SK-N-DZ (cell line): Measurements from ENCODE around the gene PSMG3.
A peak's percentile ranks its signal among the peaks of the same experiment; 100 is the strongest.

Source experiments
- DNase-seq: peaks from one replicate; pipeline ENCODE4 v3.0.0-alpha.2; 2015; ENCODE audit warnings: low spot score

Gene PSMG3

DNA sequence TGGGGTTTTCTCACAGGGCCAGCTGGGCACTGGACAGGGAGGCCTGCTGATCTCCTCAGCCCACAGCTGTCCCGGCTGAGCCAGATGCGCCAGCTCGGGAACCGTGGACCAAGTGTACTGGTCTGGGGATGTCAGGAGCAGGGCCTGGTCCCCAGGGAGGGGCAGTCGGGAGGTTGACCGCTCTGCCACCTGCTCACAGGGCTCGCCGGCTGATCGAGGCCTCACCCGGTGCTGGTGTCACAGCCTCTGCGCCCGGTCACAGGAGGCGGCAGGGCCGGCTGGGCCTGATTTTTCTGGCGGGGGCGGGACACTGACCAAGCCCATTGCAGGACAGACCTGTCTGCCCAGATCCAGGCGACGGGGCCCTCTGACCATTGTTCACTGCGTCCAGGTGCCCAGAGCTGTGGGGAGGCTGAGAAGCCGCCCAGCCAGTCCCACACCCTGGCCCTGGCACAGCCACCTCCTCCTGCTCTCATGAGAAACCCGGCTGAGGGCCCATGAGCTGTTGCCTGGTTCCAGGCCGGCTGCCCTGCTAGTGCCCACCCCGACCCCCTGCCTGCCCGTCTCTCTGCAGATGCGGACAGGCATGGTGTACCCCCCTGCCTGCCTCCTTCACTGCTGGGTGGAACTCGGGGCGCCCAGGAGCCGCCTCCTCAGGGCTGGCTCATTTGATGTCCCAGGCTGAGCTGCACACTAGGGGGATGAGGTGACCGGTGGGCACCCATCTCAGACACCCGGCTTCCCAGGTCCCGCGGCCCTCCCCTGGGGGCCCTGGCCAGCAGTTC lies 10.8 kb downstream of the PSMG3 start:
- no peak for DNase-seq

DNA sequence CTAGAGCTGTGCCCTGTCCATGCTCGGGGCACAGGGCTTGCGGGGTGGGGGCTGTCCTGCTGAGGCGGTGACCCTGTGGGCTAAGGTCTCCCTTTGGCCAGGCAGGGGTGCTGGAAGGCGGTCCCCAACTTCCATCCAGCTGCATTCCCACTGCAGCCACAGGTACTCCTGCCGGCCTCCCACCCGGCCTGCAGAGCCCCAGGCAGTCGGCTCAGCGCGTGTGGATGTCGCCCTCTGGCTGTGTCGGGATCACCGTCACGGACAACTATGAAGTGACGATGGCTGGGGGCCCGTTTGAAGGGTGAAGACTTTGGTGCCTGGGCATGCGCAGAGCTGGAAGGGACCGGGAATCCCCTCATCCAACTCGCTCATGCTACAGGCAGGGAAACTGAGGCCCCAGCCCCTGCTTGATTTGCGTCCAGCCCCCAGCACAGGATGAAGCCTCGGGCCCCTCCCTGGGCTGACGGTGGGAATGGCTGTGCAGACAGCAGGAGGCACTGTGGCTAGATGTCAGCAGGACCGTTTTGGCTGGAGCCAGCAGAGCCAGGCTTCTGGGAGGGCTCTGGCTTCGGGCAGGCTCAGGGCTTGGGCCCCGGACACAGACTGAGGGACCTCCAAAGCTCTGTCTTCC lies 11.5 kb downstream of the PSMG3 start:
- peak; percentile 68 for DNase-seq

DNA sequence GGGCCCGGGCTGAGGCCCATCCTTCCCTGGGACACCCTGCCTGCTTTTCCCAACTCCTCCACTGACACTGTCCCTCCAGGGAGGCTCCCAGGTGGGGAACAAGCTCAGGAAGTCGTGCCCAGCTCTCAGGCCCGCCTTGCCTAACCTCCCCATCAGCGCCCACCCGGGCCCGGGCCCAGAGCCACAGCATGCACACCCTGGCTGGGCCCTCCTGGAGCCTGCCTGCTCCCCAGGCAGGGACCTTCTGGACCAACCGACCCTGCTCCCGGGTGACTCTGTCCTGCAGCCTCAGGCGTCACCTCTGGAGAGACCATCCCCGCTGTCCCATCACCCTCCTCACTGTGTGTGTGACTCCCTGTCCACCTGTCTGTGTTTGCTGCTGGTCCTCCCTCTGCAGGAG lies 12.1 kb downstream of the PSMG3 start:
- no peak for DNase-seq

DNA sequence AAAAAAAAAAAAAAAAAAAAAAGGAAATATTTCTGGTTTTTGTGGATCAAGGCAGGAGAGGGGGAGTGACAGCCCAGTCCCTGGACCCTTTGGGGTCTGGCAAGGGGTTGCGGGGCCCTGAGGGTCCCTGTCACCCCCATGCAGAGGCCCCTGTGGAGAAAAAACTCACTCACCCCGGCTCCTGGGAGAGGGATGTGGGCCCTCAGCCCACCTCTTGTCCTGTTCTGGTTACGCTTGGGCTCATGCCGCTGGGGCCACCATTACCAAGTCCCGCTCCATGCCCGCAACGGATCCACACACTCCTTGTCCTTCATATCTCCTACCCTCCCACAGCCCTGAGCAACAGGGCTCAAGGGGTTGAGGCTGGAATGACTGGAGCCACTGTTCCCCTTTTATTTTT lies 12.8 kb downstream of the PSMG3 start:
- no peak for DNase-seq

DNA sequence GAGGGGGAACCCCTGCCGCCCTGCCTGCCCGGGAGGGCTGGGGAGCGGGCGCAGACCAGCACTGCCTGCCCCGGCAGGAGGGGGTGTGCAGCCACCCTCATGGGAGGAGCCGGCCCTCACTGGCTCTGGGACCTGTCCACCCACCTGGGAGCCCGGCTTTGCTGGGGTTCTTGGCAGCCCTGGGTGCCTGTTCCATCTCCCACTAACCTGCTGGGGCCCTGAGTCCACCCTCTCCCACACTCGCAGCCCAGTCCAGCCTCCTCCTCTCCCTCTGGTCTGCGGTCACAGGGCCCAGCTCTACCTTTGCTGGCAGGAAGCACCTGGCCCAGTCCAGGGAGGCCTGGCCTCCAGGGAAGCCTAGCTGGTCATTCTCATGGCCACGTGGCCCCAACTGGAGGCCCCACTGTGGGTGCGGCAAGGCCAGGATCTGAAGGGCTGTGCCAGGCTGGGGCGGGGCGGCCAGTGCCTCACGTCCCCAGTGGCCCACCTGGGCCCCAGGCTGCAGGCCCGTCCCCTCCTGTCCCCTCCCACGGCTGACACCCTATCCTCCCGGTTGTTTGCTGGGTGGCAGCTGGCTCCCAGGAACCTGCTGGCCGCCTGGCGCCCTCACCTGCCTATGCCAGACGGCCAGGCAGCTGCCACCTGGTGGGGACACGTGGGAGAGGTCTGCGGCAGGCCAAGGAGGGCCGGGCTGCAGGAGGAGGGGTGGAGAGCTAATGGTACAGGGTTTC lies 13.9 kb downstream of the PSMG3 start, which contains the start of gene TMEM184A:
Gene TMEM184A (minus strand): TSS at position 393 of the 731 bp plus-strand sequence. CDS start 721 bp downstream, outside the sequence.
- peak; percentile 66 for DNase-seq

DNA sequence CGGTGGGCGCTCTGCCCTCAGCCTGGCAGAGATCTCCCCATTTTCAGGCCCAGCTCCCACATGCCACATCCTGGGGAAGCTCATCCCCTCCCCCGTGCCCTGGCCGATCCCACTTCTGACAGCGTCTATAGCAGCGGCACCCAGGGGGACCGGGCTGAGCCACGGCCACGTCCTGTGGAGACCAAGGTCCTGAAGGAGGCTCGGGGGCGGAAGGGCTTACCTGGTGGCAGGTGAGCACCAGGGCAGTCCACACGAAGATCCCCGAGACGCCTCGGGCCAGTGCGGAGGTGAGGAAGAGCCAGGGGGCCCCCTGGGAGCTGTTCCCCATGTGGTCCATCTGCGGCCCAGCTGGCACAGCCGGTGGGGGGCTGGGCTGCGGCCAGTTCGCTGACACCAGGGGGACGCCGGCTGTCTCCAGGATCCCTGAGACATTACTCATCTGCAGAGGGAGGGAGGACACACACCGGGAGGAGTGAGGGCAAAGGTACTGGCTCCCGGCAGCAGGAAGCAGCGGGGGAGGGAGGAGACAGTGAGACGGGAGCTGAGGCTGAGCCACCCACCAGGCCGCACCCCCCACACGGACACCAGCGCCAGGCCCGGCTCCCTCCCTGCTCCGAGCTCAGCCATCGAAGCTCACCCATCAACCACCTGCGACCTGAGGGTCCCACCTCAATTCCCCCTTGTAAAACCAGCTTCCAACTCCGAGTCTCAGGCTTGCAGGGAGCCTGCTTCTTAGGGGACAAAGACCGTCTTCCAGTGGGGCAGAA lies 14.6 kb downstream of the PSMG3 start:
- no peak for DNase-seq

DNA sequence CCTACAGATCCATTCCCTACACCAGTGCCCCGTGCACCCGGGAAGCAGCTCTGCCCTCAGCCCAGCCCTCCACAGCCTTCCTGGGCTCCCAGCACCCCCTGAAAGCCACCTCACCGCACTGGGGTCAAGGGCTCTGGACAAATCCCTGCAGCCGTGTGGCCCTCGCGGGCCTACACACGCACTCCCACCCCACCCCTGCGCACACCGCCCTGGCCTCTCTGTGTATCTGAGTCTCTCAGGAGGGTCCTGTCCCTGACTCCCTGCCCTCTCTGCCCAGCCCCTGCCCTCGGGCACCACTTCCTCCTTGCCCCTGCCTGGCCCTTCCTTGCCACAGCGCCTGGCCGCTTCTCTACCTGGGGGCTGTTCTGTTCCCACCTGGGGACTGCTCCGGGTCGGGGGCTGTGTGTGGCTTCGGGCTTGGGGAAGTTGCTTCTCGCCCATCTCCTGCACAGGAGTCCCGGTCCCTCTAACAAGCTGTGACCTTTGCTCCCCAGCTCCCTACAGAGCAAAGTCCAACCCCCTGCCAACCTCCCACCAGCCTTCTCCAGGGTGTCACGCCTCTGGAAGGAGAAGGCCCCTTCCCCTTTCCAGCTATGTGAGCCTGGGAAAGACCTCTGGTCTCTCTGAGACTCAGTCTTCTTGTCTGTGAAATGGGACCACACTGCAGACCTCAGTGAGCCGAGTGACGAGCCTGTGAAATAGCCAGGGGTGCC lies 15.3 kb downstream of the PSMG3 start:
- no peak for DNase-seq

DNA sequence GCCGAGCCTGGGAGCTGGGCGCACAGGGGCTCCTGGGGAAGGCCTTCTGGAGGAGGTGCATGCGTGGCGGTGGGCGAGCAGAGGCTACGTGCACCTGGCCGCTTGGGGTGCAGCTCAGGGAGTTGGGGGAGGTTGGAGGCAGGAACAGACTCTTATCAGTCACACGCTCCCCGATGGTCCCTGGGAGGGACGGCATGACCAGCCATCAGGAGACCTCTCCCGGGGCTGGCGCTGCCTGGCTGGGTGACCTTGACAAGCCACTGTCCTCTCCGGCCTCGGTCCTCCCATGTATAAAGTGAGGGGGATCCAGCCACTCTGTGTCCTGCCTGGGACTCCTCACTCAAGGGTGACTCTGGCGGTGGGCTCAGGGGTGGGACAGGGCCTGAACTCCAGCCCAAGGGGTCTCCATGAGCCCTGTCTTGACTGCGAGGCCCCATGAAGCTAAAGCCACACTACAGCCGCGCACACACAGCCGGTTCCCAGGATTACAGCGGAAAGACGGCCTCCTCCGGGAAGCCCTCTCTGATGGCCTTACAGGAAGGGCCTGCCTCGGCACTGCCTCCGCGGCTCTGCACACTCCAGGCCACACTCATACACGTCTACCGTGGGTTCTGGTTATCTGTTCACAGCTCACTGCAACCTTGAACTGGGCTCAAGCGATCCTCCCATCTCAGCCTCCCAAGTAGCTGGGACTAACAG lies 16.2 kb downstream of the PSMG3 start:
- DNase-seq: no peak

DNA sequence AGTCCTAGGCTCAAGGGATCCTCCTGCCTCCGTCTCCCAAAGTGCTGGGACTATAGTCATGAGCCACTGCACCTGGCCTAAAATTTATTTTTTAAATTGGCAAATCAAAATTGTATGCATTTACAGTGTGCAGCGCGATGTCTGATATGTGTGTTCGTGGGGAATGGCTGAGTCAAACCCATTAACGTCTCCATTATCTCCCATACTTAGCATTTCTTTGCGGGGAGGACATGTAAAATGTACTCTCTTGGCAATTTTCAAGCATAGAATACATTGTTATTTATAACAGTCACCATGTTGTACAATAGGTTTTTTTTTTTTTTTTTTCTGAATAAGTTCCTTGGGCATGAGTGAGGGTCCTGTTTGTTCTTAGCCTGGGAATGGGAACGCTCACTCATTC lies 17.6 kb downstream of the PSMG3 start:
- no peak for DNase-seq

DNA sequence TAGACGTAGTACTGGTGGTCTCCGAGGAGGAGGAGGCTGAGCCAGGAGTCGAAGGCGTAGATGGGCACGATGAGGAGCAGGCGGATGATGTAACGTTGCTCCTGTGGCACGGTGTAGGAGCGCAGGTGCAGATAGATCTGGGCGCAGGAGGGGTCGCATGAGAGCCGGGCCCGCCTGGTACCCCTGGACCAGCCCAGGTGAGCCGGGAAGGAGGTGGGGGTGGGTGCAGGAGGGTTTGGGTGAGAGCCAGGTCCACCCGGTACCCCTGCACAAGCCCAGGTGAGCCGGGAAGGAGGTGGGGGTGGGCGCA lies 19.0 kb downstream of the PSMG3 start:
- DNase-seq: no peak

DNA sequence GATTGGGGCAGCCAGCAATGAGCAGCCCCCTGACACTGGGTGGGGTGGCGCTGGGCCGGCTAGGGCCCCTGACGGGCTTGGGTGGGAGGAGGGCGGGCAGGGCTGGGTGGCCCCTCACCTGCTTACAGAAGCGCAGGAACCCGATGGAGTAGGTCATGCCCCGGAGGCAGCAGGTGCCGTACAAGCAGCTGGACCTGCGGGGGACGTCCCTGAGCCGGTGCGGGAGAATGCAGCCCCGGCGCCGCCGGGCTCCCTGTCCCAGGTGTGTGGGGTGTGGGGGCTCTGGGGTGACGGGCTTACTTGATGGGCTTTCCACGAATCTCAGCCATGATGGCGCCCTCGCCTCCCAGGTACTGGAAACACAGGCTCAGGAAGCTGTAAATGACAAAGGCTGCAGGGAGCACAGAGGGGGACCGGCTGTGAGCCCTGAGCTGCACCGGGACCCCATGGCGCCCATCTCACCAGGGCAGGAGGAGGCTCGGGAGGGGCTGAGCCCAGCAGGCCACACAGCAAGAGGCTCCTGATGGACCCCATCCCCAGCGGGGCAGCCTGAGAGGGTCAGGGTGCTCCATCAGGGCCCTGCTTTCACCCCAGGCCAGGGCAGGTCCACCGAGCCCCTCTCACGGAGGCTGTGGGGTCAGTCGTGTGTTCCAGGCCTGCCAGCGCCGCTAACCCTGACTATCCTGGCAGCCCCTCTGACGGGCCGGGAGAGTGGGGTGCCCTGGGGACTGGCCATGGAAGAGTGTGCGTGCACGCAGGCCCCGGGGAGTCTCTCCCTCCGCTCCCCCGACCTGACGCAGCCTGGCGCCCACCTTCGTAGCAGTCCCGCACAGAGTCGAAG lies 19.6 kb downstream of the PSMG3 start:
- DNase-seq: no peak

DNA sequence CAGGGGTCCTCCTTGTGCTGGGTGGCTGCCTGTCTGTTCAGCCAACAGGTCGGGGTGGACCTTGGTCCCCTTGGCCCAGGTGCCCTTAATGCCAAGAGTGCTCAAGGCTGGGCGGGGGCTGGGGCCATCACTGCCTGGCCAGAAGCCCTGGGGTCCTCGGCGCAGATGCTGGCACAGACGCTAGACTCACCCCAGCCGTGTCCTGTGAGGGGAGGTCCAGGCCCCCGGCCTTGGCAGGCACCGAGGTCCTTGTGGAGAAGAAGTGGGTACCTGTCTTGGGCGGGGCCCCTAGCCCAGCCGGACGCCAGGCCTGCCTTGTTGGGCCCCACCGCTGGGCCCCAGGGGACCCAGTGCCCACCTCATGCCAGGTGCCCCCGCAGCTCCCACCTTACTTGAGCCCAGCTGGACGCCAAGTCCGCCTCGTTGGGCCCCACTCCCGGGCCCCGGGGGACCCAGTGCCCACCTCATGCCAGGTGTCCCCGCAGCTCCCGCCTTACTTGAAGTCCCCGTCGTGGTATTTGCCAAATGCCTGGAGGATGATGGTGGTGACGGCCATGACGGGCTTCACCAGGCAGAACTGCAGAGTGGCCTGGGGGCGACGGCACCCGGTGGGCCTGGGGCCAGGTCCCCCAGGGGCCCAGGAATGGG lies 20.4 kb downstream of the PSMG3 start:
- no peak for DNase-seq

DNA sequence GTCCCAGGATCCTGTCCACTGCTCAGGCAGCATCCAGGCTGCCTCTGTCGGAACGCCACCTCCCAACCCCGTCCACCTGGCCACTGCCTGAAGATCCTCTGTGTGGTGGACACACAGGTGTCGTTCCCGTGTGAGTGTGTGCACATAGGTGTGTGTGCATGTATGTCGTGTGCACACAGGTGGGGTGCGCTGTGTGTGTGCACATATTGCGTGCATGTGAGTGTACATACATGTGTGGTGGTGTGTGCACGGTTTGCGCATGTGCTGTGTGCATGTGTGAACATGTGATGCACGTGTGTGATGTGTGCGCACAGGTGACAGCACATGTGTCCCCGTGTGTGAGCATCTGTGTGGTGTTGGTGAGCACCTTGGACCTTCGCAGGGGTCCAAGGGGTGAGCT lies 20.9 kb downstream of the PSMG3 start:
- no peak for DNase-seq

DNA sequence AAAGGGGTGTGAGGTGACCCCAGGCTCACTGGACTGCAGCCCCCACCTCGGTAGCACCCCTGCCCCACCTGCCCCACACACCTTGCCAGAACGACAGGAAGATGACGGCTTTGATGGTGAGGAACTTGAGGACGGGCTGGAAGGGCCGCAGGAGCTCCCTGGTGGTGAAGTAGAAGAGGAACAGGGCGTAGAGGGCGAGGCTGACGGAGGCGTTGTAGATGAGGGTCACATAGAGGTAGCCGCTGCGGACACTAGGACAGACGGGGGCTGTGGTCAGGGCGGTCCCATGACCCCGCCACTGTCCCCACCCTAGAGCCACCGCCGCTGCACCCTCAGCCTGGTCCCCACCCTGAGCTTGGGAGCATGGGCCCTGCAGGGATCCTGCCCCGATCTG lies 21.4 kb downstream of the PSMG3 start:
- DNase-seq: no peak

DNA sequence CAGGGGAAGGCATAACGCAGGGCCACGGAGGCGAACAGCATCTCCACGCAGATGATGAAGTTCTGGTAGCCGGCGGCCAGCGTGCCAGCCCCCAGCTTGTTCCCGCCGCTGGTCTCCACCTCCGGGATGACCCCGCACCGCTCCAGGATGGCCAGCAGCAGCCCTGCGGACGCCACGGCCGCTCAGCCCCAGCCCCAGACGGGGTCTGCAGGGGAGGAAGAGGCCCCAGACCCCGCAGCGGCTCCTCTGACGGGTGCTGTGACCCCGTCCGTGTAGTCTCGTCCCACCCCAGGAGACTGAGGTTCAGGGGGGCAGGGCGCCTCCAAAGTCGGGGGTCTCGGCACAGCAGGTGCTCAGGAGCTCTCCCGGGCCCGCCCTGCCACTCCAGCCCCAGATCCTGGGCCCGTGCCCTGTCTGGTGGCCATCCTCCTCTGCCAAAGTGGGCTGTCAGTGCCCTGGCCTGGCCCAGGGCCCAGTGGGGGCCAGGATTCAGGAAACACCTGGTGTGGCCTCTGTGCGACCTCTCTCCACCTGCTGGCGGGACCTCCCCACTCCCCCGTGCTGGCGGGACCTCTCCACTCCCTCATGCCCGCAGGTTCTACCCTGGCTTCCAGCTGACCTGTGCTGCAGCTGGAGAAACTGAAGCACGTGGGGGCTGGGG lies 21.9 kb downstream of the PSMG3 start:
- no peak for DNase-seq

DNA sequence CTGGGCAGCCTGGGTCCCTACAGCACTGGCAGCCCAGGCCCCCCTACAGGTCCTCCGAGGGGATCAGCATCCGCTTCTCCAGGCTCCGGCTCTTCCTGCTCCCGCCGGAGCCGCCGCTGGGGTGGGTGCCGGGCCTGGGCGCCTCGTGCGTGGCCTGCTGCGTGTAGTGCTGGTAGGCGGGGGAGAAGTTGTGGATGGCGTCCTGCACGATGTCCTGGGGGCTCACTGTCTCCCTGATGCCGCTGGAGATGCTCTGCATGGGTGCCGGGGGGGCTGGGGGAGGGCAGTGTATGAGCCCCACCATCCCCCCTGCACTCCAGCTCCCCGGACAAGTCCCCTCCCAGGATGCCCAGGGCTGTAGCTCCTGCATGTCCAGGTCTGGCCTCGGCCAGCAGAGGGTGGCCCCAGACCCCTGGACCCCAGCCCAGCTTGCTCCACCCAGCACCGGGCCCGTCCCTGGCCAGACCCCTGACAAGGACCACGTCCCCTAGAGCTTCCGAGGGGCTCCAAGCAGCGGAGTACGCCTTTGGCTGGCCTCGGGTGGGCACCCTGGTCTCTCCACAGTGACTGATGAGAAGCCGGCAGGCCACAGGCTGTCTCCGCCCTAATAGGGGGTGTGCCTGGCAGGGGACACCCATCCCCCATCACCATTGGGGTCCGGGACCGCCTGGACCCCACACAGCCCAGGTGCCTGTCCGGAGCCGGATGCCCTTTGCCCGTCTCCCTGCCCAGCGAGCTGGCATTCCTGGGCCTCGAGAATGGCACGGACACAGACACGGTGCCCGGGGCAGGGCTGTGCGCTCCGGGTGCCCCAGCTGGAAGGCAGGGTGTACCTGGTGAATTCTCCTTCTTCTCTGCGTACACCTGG lies 22.7 kb downstream of the PSMG3 start:
- no peak for DNase-seq

DNA sequence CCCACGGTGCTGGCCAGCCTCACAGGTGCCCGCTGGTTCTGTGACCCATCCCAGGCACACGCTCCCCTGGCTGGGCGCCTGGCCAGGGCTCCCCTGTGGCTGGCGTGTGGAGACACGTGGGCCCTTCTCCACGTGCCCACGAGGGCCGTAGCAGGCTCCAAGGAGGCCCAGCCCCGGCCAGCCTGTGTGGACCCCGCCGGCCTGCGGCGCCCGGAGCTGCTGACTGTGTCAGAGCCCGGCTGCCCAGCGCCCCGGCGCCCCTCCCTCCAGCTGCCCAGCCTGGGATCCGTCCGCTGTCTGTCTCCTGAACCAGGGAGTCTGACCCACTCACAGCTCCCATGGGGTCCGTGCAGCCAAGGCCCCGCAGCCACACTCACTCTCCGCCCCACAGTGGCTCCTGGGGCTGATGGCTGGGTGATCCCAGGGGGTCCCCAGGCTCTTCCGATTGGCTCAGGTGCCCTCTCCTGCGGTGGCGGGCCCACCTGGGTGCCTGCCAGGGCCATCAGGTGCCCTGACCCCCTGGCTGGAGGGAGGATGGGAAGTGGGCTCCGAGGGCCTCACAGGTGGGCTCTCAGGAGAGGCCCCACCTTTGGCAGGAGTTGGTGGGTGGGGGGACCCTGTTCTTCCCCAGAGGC lies 23.4 kb downstream of the PSMG3 start:
- DNase-seq: no peak
